Measurements from ENCODE around the gene GOLGA6L26.
"Not testable (repeated sequence)": the region's sequence is repeated elsewhere in the genome, so short reads cannot be mapped to it uniquely, and the experiment has no call there.

DNA sequence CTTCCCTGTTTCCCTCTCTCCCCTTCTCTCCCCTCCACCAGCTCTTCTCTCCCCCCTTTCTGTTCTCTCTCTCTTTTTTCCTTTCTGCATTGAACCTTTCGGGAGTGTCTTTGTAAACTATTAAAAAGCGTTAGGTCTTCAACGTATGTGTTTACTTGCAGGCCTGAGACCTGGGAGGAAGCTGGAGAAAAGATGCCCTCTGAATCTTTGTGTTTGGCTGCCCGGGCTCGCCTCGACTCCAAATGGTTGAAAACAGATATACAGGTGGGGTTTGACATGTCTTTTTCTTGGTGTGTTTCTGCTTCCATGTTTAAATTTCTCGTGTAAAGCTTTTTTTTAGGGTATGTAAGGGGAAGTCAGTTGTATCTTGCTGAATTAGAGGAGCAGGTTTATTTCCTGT is 29.7 kb downstream of the GOLGA6L26 start:
- not testable (repeated sequence) for TF ChIP-seq POLR2A (IDR thresholded peaks at IDR 0.05; ENCODE audit: low read depth, low read length); POLR2AphosphoS5 (IDR thresholded peaks at IDR 0.05; ENCODE audit: low read depth, low read length); TAF1 (IDR thresholded peaks at IDR 0.05; ENCODE audit: borderline replicate concordance, low read depth, low read length)

Measured in GM12892 (cell line).